Activated CD8-positive, alpha-beta T cell treated with anti-CD3 and anti-CD28 coated beads for 36 hours (primary cell): ENCODE results near the gene STXBP6. TPM values are rescaled to one million over a fixed set of nuclear protein-coding genes. Genes with fewer than 3 reads are reported as not detected.

ENCODE experiments used
- ATAC-seq: fragments of 200-7000 bp; cut with Tn5 transposase; one replicate; pipeline ENCODE4 v1.10.0; 2021; ENCODE audit warnings: mild to moderate bottlenecking, moderate library complexity
- CTCF ChIA-PET: fragments of 350-600 bp; sonication (Branson Sonifier 250); formaldehyde crosslinking; loops from one replicate; lab custom pipeline; 2021; ENCODE audit warnings: antibody characterized with exemption; lab: Charles Lee
- POLR2A ChIA-PET: fragments of 350-600 bp; sonication (Branson Sonifier 250); formaldehyde crosslinking; loops from one replicate; lab custom pipeline; 2021; ENCODE audit warnings: antibody characterized with exemption; lab: Charles Lee
- DNase-seq: peaks from one replicate; pipeline ENCODE4 v3.0.0-alpha.2; 2020
- H3K27ac Mint-ChIP-seq: one replicate; pipeline ENCODE4 v1.8.0; 2021; ENCODE audit warnings: mild to moderate bottlenecking, mixed read lengths
- H3K27me3 Mint-ChIP-seq: one replicate; pipeline ENCODE4 v1.8.0; 2021; ENCODE audit warnings: mixed read lengths
- H3K36me3 Mint-ChIP-seq: one replicate; pipeline ENCODE4 v1.8.0; 2021; ENCODE audit warnings: low read depth, mixed read lengths
- H3K4me1 Mint-ChIP-seq: one replicate; pipeline ENCODE4 v1.8.0; 2021; ENCODE audit warnings: low read depth, mixed read lengths
- H3K4me3 Mint-ChIP-seq: one replicate; pipeline ENCODE4 v1.8.0; 2021; ENCODE audit warnings: mild to moderate bottlenecking, moderate library complexity, mixed read lengths
- H3K9me3 Mint-ChIP-seq: one replicate; pipeline ENCODE4 v1.8.0; 2021; ENCODE audit warnings: mixed read lengths
- CTCF ChIP-seq: fragments of 200-600 bp; IDR thresholded peaks from one replicate; pipeline ENCODE4 v1.8.0; 2022; ENCODE audit warnings: antibody characterized with exemption, mild to moderate bottlenecking
- intact Hi-C: fragments of 100-400 bp; cut with micrococcal nuclease; formaldehyde crosslinking; loops from one replicate; pipeline ENCODE4 v1.10.0; 2022
- total RNA-seq, 2 experiments: library from RNA; stranded (reverse); gene quantifications; one replicate each; pipeline ENCODE4 v1.2.3, GENCODE V29; 2021

Gene STXBP6
- total RNA-seq, 2 experiments from 2014 or later, result not detected

- ATAC-seq, result no peak
- no peaks in the 10 kb centered on the region for H3K4me1 Mint-ChIP-seq
- no peaks in the 10 kb centered on the region for H3K36me3 Mint-ChIP-seq
- TF ChIP-seq CTCF, result no peak
- H3K27ac Mint-ChIP-seq, result no peak overlapping the region
- DNase-seq, result no peak
- no peaks in the 10 kb centered on the region for H3K9me3 Mint-ChIP-seq
- no peak overlapping the region for H3K4me3 Mint-ChIP-seq
- ChIA-PET POLR2A (no interaction called here), CTCF (no interaction called here)
- intact Hi-C loops, result no loop called here
- peaks cover 21% of the 10 kb centered on the region for H3K27me3 Mint-ChIP-seq
These were observed 36.1 kb upstream of the STXBP6 start for GRCh38 chr14:25086081-25086480.

- no peaks in the 10 kb centered on the region for H3K4me1 Mint-ChIP-seq
- no peak for ATAC-seq
These were observed 30.7 kb upstream of the STXBP6 start for GRCh38 chr14:25080682-25081081.

GRCh38 chr14:25079311-25079710 is 29.4 kb upstream of the STXBP6 start:
- Mint-ChIP-seq H3K9me3 (no peaks in the 10 kb centered on the region), H3K36me3 (no peaks in the 10 kb centered on the region), H3K4me3 (no peak overlapping the region), H3K4me1 (no peaks in the 10 kb centered on the region), H3K27me3 (peaks cover 9% of the 10 kb centered on the region), H3K27ac (no peak overlapping the region)
- ChIA-PET CTCF (no interaction called here), POLR2A (interaction anchor here (0.7 kb wide), 1 partner anchor 65 kb away, joined by 3 read pairs; no protein-coding TSS in a partner anchor)
- ATAC-seq (no peak), DNase-seq (no peak)
- intact Hi-C loops, result no loop called here
- no peak for TF ChIP-seq CTCF

More at GRCh38 chr14:25080682-25081081, 30.7 kb upstream of the STXBP6 start:
- no peak for DNase-seq
- no peak for TF ChIP-seq CTCF
- Mint-ChIP-seq H3K4me3 (no peak overlapping the region), H3K9me3 (no peaks in the 10 kb centered on the region), H3K27ac (no peak overlapping the region), H3K27me3 (peaks cover 11% of the 10 kb centered on the region), H3K36me3 (no peaks in the 10 kb centered on the region)
- ChIA-PET POLR2A (no interaction called here), CTCF (no interaction called here)
- intact Hi-C loops, result no loop called here

GRCh38 chr14:25074099-25074685 is 24.2 kb upstream of the STXBP6 start:
- Mint-ChIP-seq H3K27ac (no peak overlapping the region), H3K27me3 (peaks cover 3% of the 10 kb centered on the region), H3K4me1 (no peaks in the 10 kb centered on the region), H3K4me3 (no peak overlapping the region), H3K36me3 (no peaks in the 10 kb centered on the region), H3K9me3 (no peaks in the 10 kb centered on the region)
- ATAC-seq, result no peak
- CTCF ChIA-PET, result no interaction called here
- DNase-seq, result no peak
- intact Hi-C loops, result no loop called here
- TF ChIP-seq CTCF, result no peak
- POLR2A ChIA-PET, result no interaction called here

GRCh38 chr14:25069879-25070278 is 19.9 kb upstream of the STXBP6 start:
- CTCF ChIA-PET, result interaction anchor here (0.9 kb wide), 1 partner anchor 63 kb away, joined by 3 read pairs; no protein-coding TSS in a partner anchor

More at GRCh38 chr14:25069879-25070278, 19.9 kb upstream of the STXBP6 start:
- TF ChIP-seq CTCF, result no peak
- intact Hi-C loops, result no loop called here
- no peak overlapping the region for H3K4me3 Mint-ChIP-seq
- peaks cover 4% of the 10 kb centered on the region for H3K27me3 Mint-ChIP-seq
- no peak for DNase-seq
- H3K27ac Mint-ChIP-seq, result no peak overlapping the region
- H3K4me1 Mint-ChIP-seq, result no peaks in the 10 kb centered on the region
- H3K36me3 Mint-ChIP-seq, result no peaks in the 10 kb centered on the region
- POLR2A ChIA-PET, result no interaction called here
- ATAC-seq, result no peak
- H3K9me3 Mint-ChIP-seq, result no peaks in the 10 kb centered on the region
